Ishikawa (cell line): ENCODE measurements around the gene TMEM43.

Experiments used
- CREB1 ChIP-seq: IDR thresholded peaks from 2 replicates; pipeline ENCODE4 v1.6.1; 2012; ENCODE audit warnings: low read depth
- TAF1 ChIP-seq: IDR thresholded peaks from 2 replicates; pipeline ENCODE4 v1.6.1; 2012; ENCODE audit warnings: low read depth, mild to moderate bottlenecking
- ZBTB7A ChIP-seq: IDR thresholded peaks from 2 replicates; pipeline ENCODE4 v1.6.1; 2012; ENCODE audit warnings: low read depth
- TF ChIP-seq, protein P1 (sequence below): IDR thresholded peaks from 2 replicates; pipeline ENCODE4 v1.6.1; 2012; ENCODE audit warnings: low read depth, mild to moderate bottlenecking

DNA sequence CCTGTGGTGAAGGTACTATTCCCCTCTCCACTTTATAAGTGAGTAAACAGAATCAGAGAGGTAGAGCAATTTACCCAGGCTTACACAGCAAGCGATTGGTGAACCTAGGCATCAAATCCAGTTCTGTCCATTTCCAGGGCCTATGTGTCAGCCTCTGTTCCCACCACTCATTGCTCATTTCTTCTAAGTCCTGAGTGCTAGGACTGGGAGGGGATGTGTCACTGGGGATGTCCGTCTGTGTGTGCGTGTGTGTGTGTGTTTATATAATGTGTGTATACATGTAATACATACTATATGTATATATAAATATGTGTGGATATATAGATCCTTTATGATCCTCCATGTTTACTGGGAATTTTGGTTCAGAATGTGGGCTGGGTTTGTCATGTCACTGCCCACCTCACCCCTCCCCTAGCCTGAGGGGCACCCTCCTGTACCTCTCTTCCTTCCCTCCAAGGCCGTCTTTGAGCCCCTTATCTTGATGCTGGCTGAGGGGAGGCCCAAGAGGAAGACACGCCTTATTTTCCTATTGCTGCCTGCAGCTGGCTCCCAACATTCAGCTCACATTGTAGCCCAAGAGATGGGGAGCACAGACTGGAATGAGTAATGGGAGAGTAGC is 2.1 kb downstream of the TMEM43 start:
- TF ChIP-seq ZBTB7A = no peak
- TF ChIP-seq CREB1 = no peak
- TF ChIP-seq TAF1 = no peak
- TF ChIP-seq, protein P1, sequence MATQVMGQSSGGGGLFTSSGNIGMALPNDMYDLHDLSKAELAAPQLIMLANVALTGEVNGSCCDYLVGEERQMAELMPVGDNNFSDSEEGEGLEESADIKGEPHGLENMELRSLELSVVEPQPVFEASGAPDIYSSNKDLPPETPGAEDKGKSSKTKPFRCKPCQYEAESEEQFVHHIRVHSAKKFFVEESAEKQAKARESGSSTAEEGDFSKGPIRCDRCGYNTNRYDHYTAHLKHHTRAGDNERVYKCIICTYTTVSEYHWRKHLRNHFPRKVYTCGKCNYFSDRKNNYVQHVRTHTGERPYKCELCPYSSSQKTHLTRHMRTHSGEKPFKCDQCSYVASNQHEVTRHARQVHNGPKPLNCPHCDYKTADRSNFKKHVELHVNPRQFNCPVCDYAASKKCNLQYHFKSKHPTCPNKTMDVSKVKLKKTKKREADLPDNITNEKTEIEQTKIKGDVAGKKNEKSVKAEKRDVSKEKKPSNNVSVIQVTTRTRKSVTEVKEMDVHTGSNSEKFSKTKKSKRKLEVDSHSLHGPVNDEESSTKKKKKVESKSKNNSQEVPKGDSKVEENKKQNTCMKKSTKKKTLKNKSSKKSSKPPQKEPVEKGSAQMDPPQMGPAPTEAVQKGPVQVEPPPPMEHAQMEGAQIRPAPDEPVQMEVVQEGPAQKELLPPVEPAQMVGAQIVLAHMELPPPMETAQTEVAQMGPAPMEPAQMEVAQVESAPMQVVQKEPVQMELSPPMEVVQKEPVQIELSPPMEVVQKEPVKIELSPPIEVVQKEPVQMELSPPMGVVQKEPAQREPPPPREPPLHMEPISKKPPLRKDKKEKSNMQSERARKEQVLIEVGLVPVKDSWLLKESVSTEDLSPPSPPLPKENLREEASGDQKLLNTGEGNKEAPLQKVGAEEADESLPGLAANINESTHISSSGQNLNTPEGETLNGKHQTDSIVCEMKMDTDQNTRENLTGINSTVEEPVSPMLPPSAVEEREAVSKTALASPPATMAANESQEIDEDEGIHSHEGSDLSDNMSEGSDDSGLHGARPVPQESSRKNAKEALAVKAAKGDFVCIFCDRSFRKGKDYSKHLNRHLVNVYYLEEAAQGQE = no peak
